ENCODE data around the gene MYO1F.

The MYO1F gene

DNA sequence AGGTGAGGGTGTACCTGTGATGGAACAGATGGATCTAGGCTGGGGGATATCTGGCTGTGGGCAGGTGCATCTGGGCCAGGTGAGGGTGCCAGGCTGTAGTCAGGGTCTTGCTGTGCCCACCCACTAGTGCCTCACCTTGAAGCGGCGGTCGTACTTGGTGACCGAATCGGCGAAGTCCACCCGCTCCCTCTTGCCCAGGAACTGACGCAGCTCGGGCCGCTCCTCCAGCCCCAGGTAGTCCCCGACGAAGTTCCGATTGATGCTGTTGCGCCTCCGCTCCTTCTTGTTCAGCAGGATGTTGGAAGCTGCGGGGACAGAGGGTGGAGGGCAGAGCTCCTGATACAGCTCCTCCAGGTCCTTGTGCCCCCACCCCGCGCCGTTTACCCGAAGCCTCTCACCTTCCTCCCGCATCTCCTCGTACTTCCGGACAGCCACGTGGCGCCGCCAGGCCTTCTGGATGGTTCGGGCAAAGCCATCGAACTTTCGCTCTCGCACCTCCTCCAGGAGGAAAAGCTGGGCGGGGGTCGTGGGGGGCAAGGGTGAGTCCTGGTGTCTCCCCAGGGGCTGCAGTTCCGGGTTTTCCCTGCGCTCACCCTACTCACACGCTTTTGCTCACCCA lies 47.1 kb downstream of the MYO1F start:
- no peak for TF ChIP-seq ZNF274 (IDR thresholded peaks at IDR 0.05; ENCODE audit: low read depth, low read length)
- no peak overlapping the region for H3K4me3 ChIP-seq (ENCODE audit: low read length)

DNA sequence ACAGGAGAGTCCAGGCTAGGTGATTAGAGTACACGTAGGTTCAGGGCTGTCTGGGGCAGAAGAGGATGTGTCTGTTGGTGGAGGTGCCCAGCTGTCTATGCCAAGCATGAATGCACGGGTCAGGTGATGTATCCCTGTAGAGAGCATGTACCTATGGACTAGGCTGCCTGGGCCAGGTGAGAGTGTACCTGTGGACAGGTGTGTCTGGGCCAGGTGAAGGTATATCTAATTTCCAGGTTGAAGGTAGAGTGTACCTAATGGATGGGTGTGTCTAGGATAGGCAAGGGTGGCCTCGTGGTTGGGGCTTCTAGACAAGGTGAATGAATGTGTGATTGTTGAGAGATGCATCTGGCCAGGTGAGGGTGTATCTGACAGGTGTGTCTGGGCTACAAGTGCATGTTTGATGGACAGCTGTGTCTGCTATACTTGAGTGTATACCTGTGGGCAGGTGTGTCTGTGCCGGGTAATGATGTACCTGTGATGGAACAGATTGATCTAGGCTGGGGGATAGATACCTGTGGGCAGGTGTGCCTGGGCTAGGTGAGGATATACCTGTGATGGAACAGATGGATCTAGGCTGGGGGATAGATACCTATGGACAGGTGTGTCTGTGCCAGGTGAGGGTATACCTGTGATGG lies 47.8 kb downstream of the MYO1F start:
- TF ChIP-seq ZNF274 (IDR thresholded peaks at IDR 0.05; ENCODE audit: low read depth, low read length), result no peak

DNA sequence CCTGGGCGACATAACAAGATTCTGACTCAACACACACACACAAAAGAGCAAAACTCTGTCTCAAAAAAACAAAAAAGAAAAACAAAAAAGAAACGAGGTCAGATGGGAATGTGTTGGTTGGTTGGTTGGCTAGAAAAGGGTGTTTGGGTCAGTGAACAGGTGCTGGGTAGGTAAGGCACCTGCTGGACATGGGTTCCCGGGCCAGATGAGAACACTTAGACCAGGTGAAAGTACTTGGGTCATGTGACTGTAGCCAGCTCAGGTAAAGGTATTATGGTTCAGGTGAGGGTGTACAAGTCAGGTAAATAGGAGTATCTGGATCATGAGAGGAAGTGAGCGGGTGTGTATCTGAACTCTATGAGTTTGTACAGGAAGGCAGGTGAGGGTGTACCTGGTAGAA lies 48.7 kb downstream of the MYO1F start:
- no peak for TF ChIP-seq ZNF274 (IDR thresholded peaks at IDR 0.05; ENCODE audit: low read depth, low read length)
- H3K4me3 ChIP-seq (ENCODE audit: low read length), result no peak overlapping the region

More for the DNA sequence above, 47.8 kb downstream of the MYO1F start:
- no peak overlapping the region for H3K4me3 ChIP-seq (ENCODE audit: low read length)

DNA sequence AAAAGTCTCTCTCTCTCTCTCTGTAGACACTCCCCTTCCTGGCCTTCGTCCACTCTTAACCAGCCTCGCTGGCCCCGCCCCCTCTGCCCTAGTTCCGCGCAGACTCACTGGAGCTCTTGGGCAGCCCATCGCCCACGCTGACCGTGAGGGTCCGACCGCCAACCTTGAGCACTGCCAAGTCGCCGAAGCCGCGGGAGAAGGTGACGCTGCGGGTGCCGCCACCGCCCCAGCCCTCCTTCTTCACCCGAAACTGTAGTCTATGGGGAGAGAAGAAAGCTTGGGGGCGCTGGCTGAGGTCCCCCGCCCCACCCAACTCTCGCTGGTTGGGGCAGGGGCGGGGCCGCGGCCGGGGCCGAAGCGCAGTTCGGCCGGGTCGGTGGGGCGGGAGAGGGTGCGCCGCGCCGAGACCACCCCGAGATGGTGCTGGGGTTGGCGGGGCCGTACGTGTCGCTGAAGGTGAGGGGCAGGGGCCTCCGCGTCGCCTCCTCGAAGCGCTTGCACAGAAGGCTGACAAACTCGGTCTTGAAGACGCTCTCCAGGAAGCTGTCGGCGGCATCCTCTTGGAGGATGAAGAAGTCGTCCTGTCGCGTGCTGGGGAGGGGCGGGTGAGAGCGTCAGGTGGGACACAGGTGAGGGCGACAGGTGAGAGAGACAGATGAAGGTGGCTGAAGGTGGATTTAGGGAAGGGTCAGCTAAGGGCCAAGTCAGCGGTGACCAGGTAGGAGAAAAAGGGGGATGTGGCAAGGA lies 50.7 kb downstream of the MYO1F start:
- TF ChIP-seq ZNF274 (IDR thresholded peaks at IDR 0.05; ENCODE audit: low read depth, low read length), result no peak
- H3K4me3 ChIP-seq (ENCODE audit: low read length), result peak overlapping the region; percentile 23; the same call in 1 of the 2 replicates

DNA sequence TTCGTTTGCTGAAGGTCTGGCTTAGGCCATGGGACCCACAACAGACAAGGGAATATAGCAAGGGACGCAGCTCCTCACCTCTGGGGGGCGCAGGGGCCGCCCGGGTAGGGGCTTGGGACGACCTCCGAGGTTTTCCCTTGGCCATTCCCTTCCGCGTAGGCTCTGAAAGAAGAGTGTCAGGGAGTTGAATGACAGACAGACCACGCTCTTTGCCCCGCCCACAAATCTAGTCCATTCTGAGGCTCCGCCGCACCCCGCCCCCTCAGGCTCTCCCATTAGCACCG lies 51.9 kb downstream of the MYO1F start:
- no peak overlapping the region for H3K4me3 ChIP-seq (ENCODE audit: low read length)
- TF ChIP-seq ZNF274 (IDR thresholded peaks at IDR 0.05; ENCODE audit: low read depth, low read length), result no peak

DNA sequence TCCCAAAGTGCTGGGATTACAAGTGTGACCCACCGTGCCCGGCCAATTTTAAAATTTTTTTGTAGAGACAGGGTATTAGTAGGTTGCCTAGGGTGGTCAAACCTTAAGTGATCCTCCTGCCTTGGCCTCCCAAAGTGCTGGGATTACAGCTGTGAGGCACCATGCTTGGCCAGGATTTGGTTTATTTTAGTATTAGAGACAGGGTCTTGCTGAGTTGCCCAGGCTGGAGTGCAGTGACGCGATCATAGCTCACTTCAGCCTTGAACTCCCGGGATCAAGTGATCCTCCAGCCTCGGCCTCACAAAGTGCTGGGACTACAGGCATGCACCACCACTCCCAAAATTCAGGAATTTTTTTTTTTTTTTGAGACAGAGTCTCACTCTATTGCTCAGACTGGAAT lies 57.9 kb downstream of the MYO1F start:
- TF ChIP-seq ZNF274 (IDR thresholded peaks at IDR 0.05; ENCODE audit: low read depth, low read length), result no peak
- no peak overlapping the region for H3K4me3 ChIP-seq (ENCODE audit: low read length)

DNA sequence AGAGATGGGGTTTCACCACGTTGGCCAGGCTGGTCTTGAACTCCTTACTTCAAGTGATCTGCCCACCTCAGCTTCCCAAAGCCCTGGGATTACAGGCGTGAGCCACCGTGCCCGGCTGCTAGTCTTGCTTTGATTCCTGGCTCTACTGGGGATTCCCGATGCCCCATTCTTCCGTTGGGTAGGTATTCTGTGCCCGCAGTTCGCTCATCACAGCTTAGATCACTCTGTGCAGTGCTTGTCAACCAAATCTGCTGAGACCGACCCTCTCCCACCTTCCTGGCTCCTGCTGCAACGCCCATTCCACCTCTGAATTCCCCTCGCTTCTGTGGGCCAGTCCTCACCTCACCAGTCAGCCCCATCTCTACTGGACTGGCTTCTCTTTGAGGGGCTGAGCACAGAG lies 58.7 kb downstream of the MYO1F start:
- TF ChIP-seq ZNF274 (IDR thresholded peaks at IDR 0.05; ENCODE audit: low read depth, low read length), result no peak
- H3K4me3 ChIP-seq (ENCODE audit: low read length), result no peak overlapping the region

DNA sequence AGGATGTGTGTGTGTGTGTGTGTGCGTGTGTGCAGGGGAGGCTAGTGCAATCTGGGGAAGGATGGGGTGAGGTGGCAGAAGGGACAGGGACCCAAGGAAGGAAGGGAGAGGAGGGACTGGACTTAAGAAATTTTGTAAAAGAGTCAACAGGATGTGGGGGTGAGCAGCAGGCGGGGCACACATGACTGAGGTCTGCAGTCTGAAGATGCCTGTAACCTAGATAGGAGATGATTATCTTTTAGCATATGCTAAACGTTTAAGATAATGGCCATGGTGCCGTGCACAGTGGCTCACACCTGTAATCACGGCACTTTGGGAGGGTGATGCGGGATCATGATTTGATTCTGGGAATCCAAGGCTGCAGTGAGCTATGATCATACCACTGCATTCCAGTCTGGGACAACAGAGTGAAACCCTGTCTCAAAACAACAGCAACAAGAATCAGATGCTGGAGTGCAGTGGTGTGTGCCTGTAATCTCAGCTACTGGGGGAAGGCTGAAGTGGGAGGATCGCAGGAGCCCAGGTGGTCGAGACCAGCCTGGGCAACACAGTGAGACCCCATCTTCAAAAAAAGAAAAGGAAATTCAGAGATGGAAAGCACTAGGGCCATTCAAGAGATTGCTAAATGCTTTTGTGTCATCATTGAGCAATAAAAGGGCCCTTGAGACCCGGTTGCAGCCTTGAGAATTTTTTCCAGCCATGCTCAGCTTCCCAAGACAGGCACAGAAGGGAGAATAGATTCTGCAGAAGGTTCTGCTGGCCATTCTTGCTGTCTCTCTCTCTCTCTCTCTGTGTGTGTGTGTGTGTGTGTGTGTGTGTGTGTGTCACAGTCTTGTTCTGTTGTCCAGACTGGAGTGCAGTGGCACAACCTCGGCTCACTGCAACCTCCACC lies 59.4 kb downstream of the MYO1F start:
- no peak for TF ChIP-seq ZNF274 (IDR thresholded peaks at IDR 0.05; ENCODE audit: low read depth, low read length)

DNA sequence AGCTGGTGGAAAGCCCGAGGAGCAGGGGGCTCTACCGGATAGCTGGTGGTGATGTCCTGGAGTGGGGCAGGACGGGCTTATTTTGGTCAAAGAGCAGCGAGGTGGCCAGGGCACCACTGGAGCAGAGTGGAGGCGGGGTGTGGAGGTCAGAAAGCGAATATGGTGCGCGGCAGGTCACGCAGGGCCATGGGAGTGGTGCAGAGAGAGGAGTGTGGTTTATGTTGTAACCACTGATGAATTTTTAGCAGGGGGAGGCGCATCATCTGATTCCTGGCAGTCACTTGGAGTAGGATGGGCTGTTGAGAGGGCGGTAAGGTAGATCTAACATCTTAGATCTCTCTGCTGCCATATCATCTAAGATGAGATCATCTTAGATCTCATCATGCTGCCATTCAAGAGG lies 61.9 kb downstream of the MYO1F start:
- no peak overlapping the region for H3K4me3 ChIP-seq (ENCODE audit: low read length)
- TF ChIP-seq ZNF274 (IDR thresholded peaks at IDR 0.05; ENCODE audit: low read depth, low read length), result no peak

More for the DNA sequence above, 59.4 kb downstream of the MYO1F start:
- no peak overlapping the region for H3K4me3 ChIP-seq (ENCODE audit: low read length)

DNA sequence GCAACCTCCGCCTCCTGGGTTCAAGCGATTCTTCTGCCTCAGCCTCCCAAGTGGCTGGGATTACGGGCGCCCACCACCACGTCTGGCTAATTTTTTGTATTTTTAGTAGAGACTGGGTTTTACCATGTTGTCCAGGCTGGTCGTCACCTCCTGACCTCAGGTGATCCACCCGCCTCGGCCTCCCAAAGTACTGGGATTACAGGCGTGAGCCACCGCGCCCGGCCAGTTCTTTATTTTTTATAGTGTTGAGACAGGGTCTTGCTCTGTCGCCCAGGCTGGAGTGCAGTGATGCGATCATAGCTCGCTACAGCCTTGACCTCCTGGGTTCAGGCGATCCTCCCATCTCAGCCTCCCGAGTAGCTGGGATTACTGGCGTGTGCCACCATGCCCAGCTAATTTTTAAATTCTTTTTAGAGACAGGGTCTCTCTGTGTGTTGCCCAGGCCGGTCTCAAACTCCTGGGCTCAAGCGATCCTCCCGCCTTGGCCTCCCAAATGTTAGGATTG lies 62.7 kb downstream of the MYO1F start:
- peak overlapping the region; percentile 56; the same call in 1 of the 2 replicates for H3K4me3 ChIP-seq (ENCODE audit: low read length)

DNA sequence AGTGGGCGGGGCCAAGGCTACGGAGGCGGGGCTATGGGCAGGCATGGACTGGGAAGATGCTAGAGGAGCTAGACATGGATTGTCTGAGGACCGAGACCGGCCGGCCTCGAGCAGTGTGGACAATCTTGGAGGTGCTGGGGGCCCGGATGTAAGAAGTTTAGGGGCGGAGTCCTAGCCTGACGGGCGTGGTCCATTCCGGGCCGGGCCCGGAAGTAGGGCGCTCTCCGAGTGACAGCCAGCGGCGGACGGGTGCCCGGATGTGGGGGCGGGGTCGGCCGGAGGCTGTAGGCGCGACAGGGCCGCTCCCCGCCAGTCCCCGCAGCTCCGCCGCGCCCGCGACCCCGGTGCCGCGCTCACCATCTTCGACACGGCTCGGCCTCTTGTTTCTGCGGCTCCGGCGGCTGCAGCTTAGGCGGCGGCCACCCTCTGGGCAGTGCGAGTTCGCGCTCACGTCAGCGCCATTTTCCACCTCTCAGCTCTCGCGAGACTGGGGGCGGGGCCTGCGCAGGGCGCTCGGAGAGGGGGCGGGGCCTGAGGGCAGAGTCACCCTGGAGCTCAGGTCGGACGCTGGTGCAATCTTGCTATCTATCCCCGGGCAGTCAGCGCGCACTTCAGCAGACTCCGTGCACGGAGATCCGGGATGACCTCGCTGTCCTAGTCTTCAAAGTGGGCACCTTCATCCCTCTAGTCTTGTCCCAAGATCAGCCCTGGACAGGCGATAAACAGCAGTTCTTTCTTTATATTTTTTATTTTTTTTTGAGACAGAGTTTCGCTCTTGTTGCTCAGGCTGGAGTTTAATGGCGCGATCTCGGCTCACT lies 63.3 kb downstream of the MYO1F start, which contains the start of gene ZNF414:
ZNF414 (minus strand) TSS at position 481 of the 818 bp plus-strand sequence; CDS start at position 360, 121 bp downstream.
- H3K4me3 ChIP-seq (ENCODE audit: low read length), result peak within 1 kb of the TSS; percentile 56; the same call in 1 of the 2 replicates
- TF ChIP-seq ZNF274 (IDR thresholded peaks at IDR 0.05; ENCODE audit: low read depth, low read length), result no peak

DNA sequence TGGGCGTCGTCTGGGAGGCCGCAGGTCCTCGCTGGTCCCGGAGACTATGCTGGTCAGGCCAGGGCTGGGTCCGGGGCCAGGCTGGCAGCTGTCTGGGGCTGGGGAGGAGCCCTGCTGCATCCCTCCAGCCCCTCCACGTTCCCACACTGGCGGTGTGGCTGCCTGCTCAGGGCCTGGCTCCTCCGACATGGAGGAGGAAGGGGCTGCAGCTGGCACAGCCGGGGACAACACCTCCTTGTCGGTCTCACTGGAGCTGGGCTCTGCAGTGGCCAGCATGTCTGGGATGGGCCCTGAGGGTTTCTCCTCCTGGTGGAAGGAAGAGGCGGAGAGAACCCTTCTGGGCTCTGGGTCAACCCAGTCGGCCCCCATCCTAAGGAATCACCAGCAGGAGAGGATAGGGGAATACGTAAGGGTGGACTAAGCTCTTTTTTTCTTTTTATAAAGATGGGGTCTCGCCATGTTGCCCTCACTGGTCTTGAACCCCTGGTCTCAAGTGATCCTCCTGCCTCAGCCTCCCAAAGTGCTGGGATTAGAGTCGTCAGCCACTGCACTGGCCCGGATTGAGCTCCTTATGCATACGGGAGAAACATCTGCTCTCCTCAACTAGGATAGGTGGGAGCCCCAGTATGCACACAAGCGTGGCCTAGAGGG lies 64.1 kb downstream of the MYO1F start:
- TF ChIP-seq ZNF274 (IDR thresholded peaks at IDR 0.05; ENCODE audit: low read depth, low read length), result no peak
- H3K4me3 ChIP-seq (ENCODE audit: low read length), result peak overlapping the region; percentile 56; the same call in 1 of the 2 replicates

Measured in GM08714 (cell line).